ENCODE measurements around the gene SEMA3C.

SEMA3C gene

GRCh38 chr7:80833289-80834268 is 85.3 kb downstream of the SEMA3C start (continued):
- no peak for TF ChIP-seq ZNF280C (tag by site-specific recombination; IDR thresholded peaks at IDR 0.05)
- TF ChIP-seq PRDM6 (tag by site-specific recombination; IDR thresholded peaks at IDR 0.05) = peak; percentile 91
- no peak for TF ChIP-seq ZNF747 (tag by site-specific recombination; IDR thresholded peaks at IDR 0.05)
- TF ChIP-seq ZNF416 (tag by site-specific recombination; IDR thresholded peaks at IDR 0.05) = no peak
- peak; percentile 80 for TF ChIP-seq KLF10 (tag by site-specific recombination; IDR thresholded peaks at IDR 0.05)
- TF ChIP-seq SP3 (tag by site-specific recombination; IDR thresholded peaks at IDR 0.05) = no peak
- TF ChIP-seq ZNF629 (tag by site-specific recombination; IDR thresholded peaks at IDR 0.05) = peak; percentile 96
- peak; percentile 80 for TF ChIP-seq IKZF3 (tag by site-specific recombination; IDR thresholded peaks at IDR 0.05)
- TF ChIP-seq REST (tag by site-specific recombination; IDR thresholded peaks at IDR 0.05) = no peak
- no peak for TF ChIP-seq ZNF658 (tag by site-specific recombination; IDR thresholded peaks at IDR 0.05)
- no peak for TF ChIP-seq ZNF555 (tag by site-specific recombination; conservative IDR thresholded peaks at IDR 0.05)
- TF ChIP-seq ZNF791 (tag by site-specific recombination; IDR thresholded peaks at IDR 0.05) = no peak
- no peak for TF ChIP-seq ZBTB49 (tag by site-specific recombination; IDR thresholded peaks at IDR 0.05; ENCODE audit: low read depth)
- TF ChIP-seq GLIS1 (tag by site-specific recombination; IDR thresholded peaks at IDR 0.05) = no peak
- no peak for TF ChIP-seq HOXD13 (CRISPR knock-in tag; IDR thresholded peaks at IDR 0.05; ENCODE audit: borderline replicate concordance)
- no peak for TF ChIP-seq ZNF549 (tag by site-specific recombination; IDR thresholded peaks at IDR 0.05)
- TF ChIP-seq ZNF639 (tag by site-specific recombination; IDR thresholded peaks at IDR 0.05) = peak; percentile 90
- TF ChIP-seq ZEB2 (tag by site-specific recombination; IDR thresholded peaks at IDR 0.05) = peak; percentile 95
- no peak; the same call in 1 of the 2 replicates for TF ChIP-seq SCRT2 (tag by site-specific recombination; IDR thresholded peaks at IDR 0.05)
- no peak for TF ChIP-seq ZNF677 (tag by site-specific recombination; IDR thresholded peaks at IDR 0.05)
- no peak for TF ChIP-seq ZNF645 (tag by site-specific recombination; IDR thresholded peaks at IDR 0.05)
- no peak for TF ChIP-seq ZNF624 (tag by site-specific recombination; IDR thresholded peaks at IDR 0.05)
- TF ChIP-seq ZNF132 (tag by site-specific recombination; IDR thresholded peaks at IDR 0.05; ENCODE audit: borderline replicate concordance) = no peak
- TF ChIP-seq ZNF24 (tag by site-specific recombination; IDR thresholded peaks at IDR 0.05) = peak; percentile 96
- no peak for TF ChIP-seq KLF17 (tag by site-specific recombination; IDR thresholded peaks at IDR 0.05)
